Measurements from ENCODE around the gene SASH1. TPM values are rescaled to one million over a fixed set of nuclear protein-coding genes. Genes with fewer than 3 reads are reported as not detected.

Gene SASH1
- polyA plus RNA-seq, 1 experiment: 32.2 TPM

DNA sequence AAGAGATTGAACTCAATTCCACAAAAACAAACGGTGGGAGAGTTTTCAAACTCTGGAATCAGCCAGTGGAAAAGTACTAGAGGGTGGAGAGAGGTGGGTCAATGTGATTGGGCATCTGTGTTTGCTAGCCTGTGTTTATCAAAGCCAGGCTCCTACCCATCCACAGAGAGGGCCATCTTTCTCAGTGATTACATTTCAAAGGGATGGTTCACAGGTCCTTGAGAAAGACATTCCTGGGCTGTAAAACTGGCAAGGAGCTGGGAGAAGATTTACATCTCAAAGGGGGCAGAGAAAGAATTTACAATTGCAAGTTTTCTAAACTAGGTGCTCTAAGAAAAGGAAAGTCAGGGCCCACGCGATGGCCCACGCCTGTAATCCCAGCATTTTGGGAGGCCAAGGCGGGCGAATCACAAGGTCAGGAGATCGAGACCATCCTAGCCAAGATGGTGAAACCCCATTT is 257.4 kb downstream of the SASH1 start:
- no peaks in the 10 kb centered on the region for H3K36me3 ChIP-seq (ENCODE audit: control insufficient read depth, insufficient read depth, low read length)
- H3K27me3 ChIP-seq (ENCODE audit: control insufficient read depth, insufficient read depth, low read length): no peaks in the 10 kb centered on the region; the same call in 1 of the 2 replicates
- ChIA-PET POLR2A (no interaction called here), CTCF (no interaction called here)
- H3K4me3 ChIP-seq (ENCODE audit: low read depth, low read length): no peak overlapping the region
- no peak for DNase-seq (ENCODE audit: low read depth)
- no peak for TF ChIP-seq CTCF (IDR thresholded peaks at IDR 0.05; ENCODE audit: insufficient read depth, low read depth, low read length)

Small RNA genes lying within 50 kb of the gene (small RNA-seq; reads per million reads assigned to genes)
- not detected for gene SNRPEP6 (ENCODE audit: insufficient read length, low read depth, low replicate concordance)

Data from BJ (cell line).